ENCODE measurements around the gene GAPVD1. TPM values are rescaled to one million over a fixed set of nuclear protein-coding genes. Genes with fewer than 3 reads are reported as not detected.

Gene GAPVD1
- total RNA-seq, 1 experiment from 2014 or later = 53.1 TPM

DNA sequence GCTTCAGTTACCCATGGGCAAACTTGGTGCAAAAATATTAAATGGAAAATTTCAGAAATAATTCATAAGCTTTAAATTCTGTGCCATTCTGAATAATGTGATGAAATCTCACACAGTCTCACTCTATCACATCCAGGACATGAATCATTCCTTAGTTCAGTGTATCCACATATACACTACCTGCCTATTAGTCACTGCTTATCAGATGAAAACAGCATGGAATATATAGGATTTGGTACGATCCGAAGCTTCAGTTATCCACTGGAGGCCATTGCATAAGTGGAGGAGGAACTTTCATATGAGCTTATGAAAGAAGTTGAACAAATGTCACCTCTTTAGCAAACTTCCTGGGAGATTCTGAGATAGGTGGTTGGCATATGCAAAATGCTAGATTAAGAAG lies 64.2 kb downstream of the GAPVD1 start:
- Histone ChIP-seq H3K9ac (ENCODE audit: low read length) (no peak overlapping the region), H2AFZ (ENCODE audit: low read depth, low read length, poor library complexity, severe bottlenecking) (no peak overlapping the region), H3K4me2 (ENCODE audit: low read length) (no peak overlapping the region), H3K9me2 (ENCODE audit: insufficient read depth) (no peaks in the 10 kb centered on the region), H3K4me3 (replicated peaks in 1 of 2; ENCODE audit: low read depth in 1 of 2, low read length in 2 of 2) (no peak overlapping the region), H4K20me1 (ENCODE audit: insufficient read depth) (no peaks in the 10 kb centered on the region), H3K36me3 (ENCODE audit: control insufficient read depth in 1 of 2, insufficient read depth in 2 of 2, low read length in 2 of 2) (peaks cover 9 to 24% of the 10 kb centered on the region in 2 experiments; a peak in 2 of 4 replicates), H3K9me3 (ENCODE audit: control insufficient read depth in 1 of 2, insufficient read depth in 1 of 2, low read depth in 1 of 2, low read length in 2 of 2) (no peaks in the 10 kb centered on the region), H3K79me2 (ENCODE audit: insufficient read depth, low read length) (no peaks in the 10 kb centered on the region), H3K27me3 (ENCODE audit: insufficient read depth, low read length) (no peaks in the 10 kb centered on the region), H3K27ac (ENCODE audit: low read depth, low read length) (no peak overlapping the region), H3K4me1 (ENCODE audit: control insufficient read depth in 1 of 2, insufficient read depth in 2 of 2, low read length in 2 of 2) (no peaks in the 10 kb centered on the region)
- TF ChIP-seq, protein P1, sequence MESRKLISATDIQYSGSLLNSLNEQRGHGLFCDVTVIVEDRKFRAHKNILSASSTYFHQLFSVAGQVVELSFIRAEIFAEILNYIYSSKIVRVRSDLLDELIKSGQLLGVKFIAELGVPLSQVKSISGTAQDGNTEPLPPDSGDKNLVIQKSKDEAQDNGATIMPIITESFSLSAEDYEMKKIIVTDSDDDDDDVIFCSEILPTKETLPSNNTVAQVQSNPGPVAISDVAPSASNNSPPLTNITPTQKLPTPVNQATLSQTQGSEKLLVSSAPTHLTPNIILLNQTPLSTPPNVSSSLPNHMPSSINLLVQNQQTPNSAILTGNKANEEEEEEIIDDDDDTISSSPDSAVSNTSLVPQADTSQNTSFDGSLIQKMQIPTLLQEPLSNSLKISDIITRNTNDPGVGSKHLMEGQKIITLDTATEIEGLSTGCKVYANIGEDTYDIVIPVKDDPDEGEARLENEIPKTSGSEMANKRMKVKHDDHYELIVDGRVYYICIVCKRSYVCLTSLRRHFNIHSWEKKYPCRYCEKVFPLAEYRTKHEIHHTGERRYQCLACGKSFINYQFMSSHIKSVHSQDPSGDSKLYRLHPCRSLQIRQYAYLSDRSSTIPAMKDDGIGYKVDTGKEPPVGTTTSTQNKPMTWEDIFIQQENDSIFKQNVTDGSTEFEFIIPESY (IDR thresholded peaks at IDR 0.05; ENCODE audit: extremely low read depth, insufficient replicate concordance, low read length) = no peak
- TF ChIP-seq EZH2phosphoT487 (IDR thresholded peaks at IDR 0.05; ENCODE audit: borderline replicate concordance) = no peak
- TF ChIP-seq, protein P2, sequence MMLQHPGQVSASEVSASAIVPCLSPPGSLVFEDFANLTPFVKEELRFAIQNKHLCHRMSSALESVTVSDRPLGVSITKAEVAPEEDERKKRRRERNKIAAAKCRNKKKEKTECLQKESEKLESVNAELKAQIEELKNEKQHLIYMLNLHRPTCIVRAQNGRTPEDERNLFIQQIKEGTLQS (IDR thresholded peaks at IDR 0.05) = no peak
- no peak for TF ChIP-seq SRF (IDR thresholded peaks at IDR 0.05; ENCODE audit: low read depth)
- no peak for TF ChIP-seq JUND (IDR thresholded peaks at IDR 0.05)
- POLR2A ChIA-PET = interaction anchor here (1.3 kb wide), 1 partner anchor 85 kb away, joined by 7 read pairs; the partner anchor contains the start of gene HSPA5
- CTCF ChIA-PET = no interaction called here
- no TSS peak for BruUV-seq (replicated peaks)
- RAD21 ChIA-PET (ENCODE audit: low non-redundant PET in 1 of 2, low total read pairs in 2 of 2, uncharacterized antibody in 2 of 2, unreplicated experiment in 2 of 2) = no interaction called here
- no peak for ATAC-seq
- intact Hi-C loops (cut with micrococcal nuclease) = no loop called here
- DNase-seq (ENCODE audit: low read depth, low spot score) = no peak

DNA sequence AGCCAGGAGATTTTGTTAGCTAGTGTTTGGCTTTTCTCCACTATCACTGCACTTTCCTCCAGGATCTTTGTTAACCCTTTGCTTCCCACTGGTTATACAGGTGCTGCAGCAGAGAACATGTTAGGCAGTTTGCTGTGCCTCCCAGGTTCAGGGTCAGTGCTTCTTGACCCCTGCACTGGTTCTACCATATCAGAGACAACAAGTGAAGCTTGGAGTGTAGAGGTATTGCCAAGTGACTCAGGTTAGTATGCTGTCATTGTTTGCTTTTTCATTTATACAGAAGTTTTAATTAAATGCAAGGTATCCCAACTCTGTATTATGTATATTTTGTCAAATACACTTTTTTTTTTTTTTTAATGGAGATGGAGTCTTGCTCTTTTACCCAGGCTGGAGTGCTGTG lies 68.4 kb downstream of the GAPVD1 start:
- Histone ChIP-seq H3K4me2 (ENCODE audit: low read length) (no peak overlapping the region), H4K20me1 (ENCODE audit: insufficient read depth) (no peaks in the 10 kb centered on the region), H3K9ac (ENCODE audit: low read length) (no peak overlapping the region), H3K79me2 (ENCODE audit: insufficient read depth, low read length) (no peaks in the 10 kb centered on the region), H3K27me3 (ENCODE audit: insufficient read depth, low read length) (no peaks in the 10 kb centered on the region), H3K36me3 (ENCODE audit: control insufficient read depth in 1 of 2, insufficient read depth in 2 of 2, low read length in 2 of 2) (peaks cover 21 to 36% of the 10 kb centered on the region in 2 experiments), H3K27ac (ENCODE audit: low read depth, low read length) (no peak overlapping the region), H3K4me1 (ENCODE audit: control insufficient read depth in 1 of 2, insufficient read depth in 2 of 2, low read length in 2 of 2) (no peaks in the 10 kb centered on the region), H3K4me3 (replicated peaks in 1 of 2; ENCODE audit: low read depth in 1 of 2, low read length in 2 of 2) (no peak overlapping the region), H2AFZ (ENCODE audit: low read depth, low read length, poor library complexity, severe bottlenecking) (no peak overlapping the region), H3K9me3 (ENCODE audit: control insufficient read depth in 1 of 2, insufficient read depth in 1 of 2, low read depth in 1 of 2, low read length in 2 of 2) (no peaks in the 10 kb centered on the region), H3K9me2 (ENCODE audit: insufficient read depth) (no peaks in the 10 kb centered on the region)
- intact Hi-C loops (cut with micrococcal nuclease) = no loop called here
- ChIA-PET POLR2A (no interaction called here), RAD21 (ENCODE audit: low non-redundant PET in 1 of 2, low total read pairs in 2 of 2, uncharacterized antibody in 2 of 2, unreplicated experiment in 2 of 2) (no interaction called here), CTCF (no interaction called here)
- no TSS peak for BruUV-seq (replicated peaks)
- ATAC-seq (no peak), DNase-seq (ENCODE audit: low read depth, low spot score) (no peak)
- no peak for TF ChIP-seq ZNF274 (IDR thresholded peaks at IDR 0.05; ENCODE audit: low read depth, low read length)
- TF ChIP-seq SRF (IDR thresholded peaks at IDR 0.05; ENCODE audit: low read depth) = no peak
- no peak for TF ChIP-seq JUND (IDR thresholded peaks at IDR 0.05)
- no peak for TF ChIP-seq RAD21 (IDR thresholded peaks at IDR 0.05; ENCODE audit: low read depth)
- TF ChIP-seq TCF7L2 (IDR thresholded peaks at IDR 0.05; ENCODE audit: borderline replicate concordance, extremely low read depth, insufficient read depth, insufficient read length) = no peak
- TF ChIP-seq, protein P2 (IDR thresholded peaks at IDR 0.05) = no peak
- TF ChIP-seq SP1 (IDR thresholded peaks at IDR 0.05; ENCODE audit: low read depth) = no peak
- TF ChIP-seq, protein P1 (IDR thresholded peaks at IDR 0.05; ENCODE audit: extremely low read depth, insufficient replicate concordance, low read length) = no peak
- TF ChIP-seq CEBPB (IDR thresholded peaks at IDR 0.05; ENCODE audit: low read depth) = no peak
- no peak for TF ChIP-seq CBX3 (IDR thresholded peaks at IDR 0.05; ENCODE audit: low read depth)
- TF ChIP-seq, protein P3, sequence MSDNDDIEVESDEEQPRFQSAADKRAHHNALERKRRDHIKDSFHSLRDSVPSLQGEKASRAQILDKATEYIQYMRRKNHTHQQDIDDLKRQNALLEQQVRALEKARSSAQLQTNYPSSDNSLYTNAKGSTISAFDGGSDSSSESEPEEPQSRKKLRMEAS (IDR thresholded peaks at IDR 0.05) = no peak
- no peak for TF ChIP-seq ZFX (IDR thresholded peaks at IDR 0.05)
- no peak for TF ChIP-seq FOSL1 (IDR thresholded peaks at IDR 0.05; ENCODE audit: low read depth)
- no peak for TF ChIP-seq ELF1 (IDR thresholded peaks at IDR 0.05; ENCODE audit: borderline replicate concordance, low read depth)
- no peak for TF ChIP-seq EZH2 (IDR thresholded peaks at IDR 0.05)
- TF ChIP-seq YY1 (IDR thresholded peaks at IDR 0.05; ENCODE audit: extremely low read depth, insufficient replicate concordance, low read depth, low read length) = no peak
